ENCODE results near the gene ANKRD12. TPM values are rescaled to one million over a fixed set of nuclear protein-coding genes. Genes with fewer than 3 reads are reported as not detected.

The ANKRD12 gene
- total and polyA plus RNA-seq, 9 donors, result 8.8 to 115 (median 72.9) TPM

GRCh38 chr18:9283791-9284190 is 147.2 kb downstream of the ANKRD12 start:
- WGBS, 3 donors, result 53 to 80% (median 63%) methylated on average over 2 of the region's 2 CpGs
- intact Hi-C loops (cut with DNase I), result no loop called here
- Histone ChIP-seq H3K36me3 (no peaks in the 10 kb centered on the region), H3K4me1 (ENCODE audit: insufficient read depth) (no peaks in the 10 kb centered on the region), H3K9me3 (no peaks in the 10 kb centered on the region), H3K27me3 (no peaks in the 10 kb centered on the region), H3K4me3 (no peak overlapping the region), H3K27ac (no peak overlapping the region)
- no peak for DNase-seq
- TF ChIP-seq EP300 (IDR thresholded peaks at IDR 0.05) (no peak), CTCF (IDR thresholded peaks at IDR 0.05) (no peak), POLR2A (IDR thresholded peaks at IDR 0.05) (no peak)

- no peak overlapping the region for H3K27ac ChIP-seq
- TF ChIP-seq EP300 (IDR thresholded peaks at IDR 0.05), result no peak
- TF ChIP-seq CTCF (IDR thresholded peaks at IDR 0.05), result no peak
- TF ChIP-seq POLR2A (IDR thresholded peaks at IDR 0.05), result no peak
- H3K4me1 ChIP-seq (ENCODE audit: insufficient read depth), result no peaks in the 10 kb centered on the region
- H3K9me3 ChIP-seq, result no peaks in the 10 kb centered on the region
- no peaks in the 10 kb centered on the region for H3K36me3 ChIP-seq
- intact Hi-C loops (cut with DNase I), result no loop called here
- 89 to 94% (median 89%) methylated on average over 2 of the region's 2 CpGs for WGBS, 3 donors
- no peak for DNase-seq
- H3K27me3 ChIP-seq, result no peaks in the 10 kb centered on the region
- H3K4me3 ChIP-seq, result no peak overlapping the region
Measured at GRCh38 chr18:9285604-9286003, 149.0 kb downstream of the ANKRD12 start.

- no peak overlapping the region for H3K4me3 ChIP-seq
- no peaks in the 10 kb centered on the region for H3K4me1 ChIP-seq (ENCODE audit: insufficient read depth)
- DNase-seq, result no peak
- no peaks in the 10 kb centered on the region for H3K9me3 ChIP-seq
- no peaks in the 10 kb centered on the region for H3K36me3 ChIP-seq
- H3K27me3 ChIP-seq, result no peaks in the 10 kb centered on the region
- 81 to 84% (median 82%) methylated on average over 7 of the region's 7 CpGs for WGBS, 3 donors
- TF ChIP-seq EP300 (IDR thresholded peaks at IDR 0.05) (no peak), CTCF (IDR thresholded peaks at IDR 0.05) (no peak), POLR2A (IDR thresholded peaks at IDR 0.05) (no peak)
- intact Hi-C loops (cut with DNase I), result no loop called here
- H3K27ac ChIP-seq, result no peak overlapping the region
Measured at GRCh38 chr18:9287036-9287435, 150.5 kb downstream of the ANKRD12 start.

- Histone ChIP-seq H3K27me3 (no peaks in the 10 kb centered on the region), H3K4me1 (ENCODE audit: insufficient read depth) (no peaks in the 10 kb centered on the region), H3K27ac (no peak overlapping the region), H3K4me3 (no peak overlapping the region), H3K9me3 (no peaks in the 10 kb centered on the region), H3K36me3 (no peaks in the 10 kb centered on the region)
- TF ChIP-seq CTCF (IDR thresholded peaks at IDR 0.05) (no peak), POLR2A (IDR thresholded peaks at IDR 0.05) (no peak), EP300 (IDR thresholded peaks at IDR 0.05) (no peak)
- intact Hi-C loops (cut with DNase I), result no loop called here
- DNase-seq, result no peak
Measured at GRCh38 chr18:9289698-9290097, 153.1 kb downstream of the ANKRD12 start.

GRCh38 chr18:9290156-9290555 is 153.6 kb downstream of the ANKRD12 start:
- H3K36me3 ChIP-seq, result no peaks in the 10 kb centered on the region
- H3K27me3 ChIP-seq, result no peaks in the 10 kb centered on the region
- no peaks in the 10 kb centered on the region for H3K4me1 ChIP-seq (ENCODE audit: insufficient read depth)
- no peak for DNase-seq
- H3K4me3 ChIP-seq, result no peak overlapping the region
- intact Hi-C loops (cut with DNase I), result no loop called here
- no peak overlapping the region for H3K27ac ChIP-seq
- H3K9me3 ChIP-seq, result no peaks in the 10 kb centered on the region
- no peak for TF ChIP-seq EP300 (IDR thresholded peaks at IDR 0.05)
- no peak for TF ChIP-seq CTCF (IDR thresholded peaks at IDR 0.05)
- no peak for TF ChIP-seq POLR2A (IDR thresholded peaks at IDR 0.05)
